H1 (cell line): ENCODE measurements around the gene MYNN.

Experiments used
- GABPA ChIP-seq: IDR thresholded peaks from 2 replicates; pipeline ENCODE4 v1.6.1; 2011; ENCODE audit warnings: mild to moderate bottlenecking, low read length, moderate library complexity, borderline replicate concordance; ENCODE audit not compliant: insufficient read depth
- HDAC2 ChIP-seq, 2 experiments: fragments of 300-600 bp in 1 of 2; sonication (generic) in 1 of 2; IDR thresholded peaks; 2 replicates each; pipeline ENCODE4 v1.6.1; 2011 to 2012; ENCODE audit warnings: low read depth in 2 of 2, low read length in 2 of 2, mild to moderate bottlenecking in 2 of 2, moderate library complexity in 2 of 2, borderline replicate concordance in 1 of 2, inconsistent platforms in 1 of 2
- KDM1A ChIP-seq: fragments of 200-600, 300-600 bp; sonication (generic); IDR thresholded peaks from 2 replicates; pipeline ENCODE4 v1.7.1; 2016; ENCODE audit warnings: mild to moderate bottlenecking, low read length, borderline replicate concordance
- POLR2A ChIP-seq, 2 experiments: IDR thresholded peaks; 1 replicate in 1 of 2; 2 replicates in 1 of 2; pipeline ENCODE4 v1.6.1; 2011; ENCODE audit warnings: low read depth in 2 of 2, low read length in 2 of 2, mild to moderate bottlenecking in 2 of 2; ENCODE audit errors: control extremely low read depth in 1 of 2
- TAF1 ChIP-seq: IDR thresholded peaks from 2 replicates; pipeline ENCODE4 v1.6.1; 2011; ENCODE audit warnings: mild to moderate bottlenecking, low read depth, low read length
- TAF7 ChIP-seq: optimal IDR thresholded peaks from 2 replicates; pipeline ENCODE3; 2011; ENCODE audit warnings: low read depth, mild to moderate bottlenecking, inconsistent platforms, low read length, moderate library complexity, borderline replicate concordance
- TF ChIP-seq, protein P1 (sequence below), 3 experiments: IDR thresholded peaks; 1 replicate in 2 of 3; 2 replicates in 1 of 3; pipeline versions ENCODE4 v1.5.1 to v1.6.1; 2011; ENCODE audit warnings: low read length in 3 of 3, mild to moderate bottlenecking in 3 of 3, inconsistent platforms in 2 of 3, low read depth in 1 of 3, moderate library complexity in 1 of 3; ENCODE audit not compliant: insufficient read depth in 1 of 3; ENCODE audit errors: control extremely low read depth in 1 of 3
- TF ChIP-seq, protein P2 (sequence below): IDR thresholded peaks from 2 replicates; pipeline ENCODE4 v1.6.1; 2012; ENCODE audit warnings: inconsistent platforms

DNA sequence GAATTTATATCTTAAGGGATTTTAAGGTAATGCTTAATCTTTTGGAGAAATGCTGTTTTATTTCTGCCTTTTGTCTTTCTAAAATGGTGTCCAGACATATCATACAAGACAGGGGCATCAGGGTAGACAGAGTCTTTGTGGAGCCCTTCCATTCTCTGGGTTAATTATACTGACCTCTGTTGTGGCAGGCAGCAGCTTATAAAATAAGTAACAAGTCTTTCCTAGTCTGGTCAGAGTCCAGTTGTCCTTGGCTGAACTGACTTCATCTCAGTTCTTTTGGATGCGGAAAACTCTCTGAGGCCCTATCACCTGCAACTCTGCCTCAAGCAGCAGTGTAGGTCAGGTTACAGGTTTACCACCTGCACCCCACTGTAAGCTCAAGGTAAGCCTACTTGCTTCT lies 19.2 kb downstream of the MYNN start:
- TF ChIP-seq, protein P1, sequence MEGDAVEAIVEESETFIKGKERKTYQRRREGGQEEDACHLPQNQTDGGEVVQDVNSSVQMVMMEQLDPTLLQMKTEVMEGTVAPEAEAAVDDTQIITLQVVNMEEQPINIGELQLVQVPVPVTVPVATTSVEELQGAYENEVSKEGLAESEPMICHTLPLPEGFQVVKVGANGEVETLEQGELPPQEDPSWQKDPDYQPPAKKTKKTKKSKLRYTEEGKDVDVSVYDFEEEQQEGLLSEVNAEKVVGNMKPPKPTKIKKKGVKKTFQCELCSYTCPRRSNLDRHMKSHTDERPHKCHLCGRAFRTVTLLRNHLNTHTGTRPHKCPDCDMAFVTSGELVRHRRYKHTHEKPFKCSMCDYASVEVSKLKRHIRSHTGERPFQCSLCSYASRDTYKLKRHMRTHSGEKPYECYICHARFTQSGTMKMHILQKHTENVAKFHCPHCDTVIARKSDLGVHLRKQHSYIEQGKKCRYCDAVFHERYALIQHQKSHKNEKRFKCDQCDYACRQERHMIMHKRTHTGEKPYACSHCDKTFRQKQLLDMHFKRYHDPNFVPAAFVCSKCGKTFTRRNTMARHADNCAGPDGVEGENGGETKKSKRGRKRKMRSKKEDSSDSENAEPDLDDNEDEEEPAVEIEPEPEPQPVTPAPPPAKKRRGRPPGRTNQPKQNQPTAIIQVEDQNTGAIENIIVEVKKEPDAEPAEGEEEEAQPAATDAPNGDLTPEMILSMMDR (IDR thresholded peaks at IDR 0.05; ENCODE audit: control extremely low read depth in 1 of 3, insufficient read depth in 1 of 3, low read depth in 1 of 3, low read length in 3 of 3): no peak
- TF ChIP-seq TAF1: no peak
- no peak for TF ChIP-seq POLR2A (IDR thresholded peaks at IDR 0.05; ENCODE audit: control extremely low read depth in 1 of 2, low read depth in 2 of 2, low read length in 2 of 2)
- no peak for TF ChIP-seq KDM1A
- TF ChIP-seq GABPA: no peak
- TF ChIP-seq, protein P2, sequence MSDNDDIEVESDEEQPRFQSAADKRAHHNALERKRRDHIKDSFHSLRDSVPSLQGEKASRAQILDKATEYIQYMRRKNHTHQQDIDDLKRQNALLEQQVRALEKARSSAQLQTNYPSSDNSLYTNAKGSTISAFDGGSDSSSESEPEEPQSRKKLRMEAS: no peak
- TF ChIP-seq HDAC2 (IDR thresholded peaks at IDR 0.05; ENCODE audit: borderline replicate concordance in 1 of 2, low read depth in 2 of 2, low read length in 2 of 2): no peak
- no peak for TF ChIP-seq TAF7
